ENCODE results near the gene TUFT1. TPM values are rescaled to one million over a fixed set of nuclear protein-coding genes. Genes with fewer than 3 reads are reported as not detected.
"Not testable (repeated sequence)": the region's sequence is repeated elsewhere in the genome, so short reads cannot be mapped to it uniquely, and the experiment has no call there.

Gene TUFT1
- total RNA-seq, 4 donors from 2014 or later, result 15.1 to 20.4 (median 17.5) TPM

GRCh38 chr1:151519667-151520066, 20.4 kb upstream of the TUFT1 start:
- TF ChIP-seq EP300 (IDR thresholded peaks at IDR 0.05) (no peak), POLR2AphosphoS5 (IDR thresholded peaks at IDR 0.05) (no peak), POLR2A (IDR thresholded peaks at IDR 0.05) (no peak), CTCF (IDR thresholded peaks at IDR 0.05) (no peak)
- Histone ChIP-seq H3K27me3 (no peaks in the 10 kb centered on the region), H3K27ac (no peak overlapping the region), H3K4me1 (no peaks in the 10 kb centered on the region), H3K36me3 (peaks cover 0 to 13% of the 10 kb centered on the region in 2 donors), H3K4me3 (no peak overlapping the region), H3K9me3 (no peaks in the 10 kb centered on the region)
- WGBS, 2 donors (ENCODE audit: low coverage in 1 of 2), result 42 to 77% methylated on average over 1 to 2 of the region's 2 CpGs
- no peak for ATAC-seq

GRCh38 chr1:151520359-151520758, 19.8 kb upstream of the TUFT1 start:
- WGBS, 2 donors (ENCODE audit: low coverage in 1 of 2), result 80 to 88% methylated on average over 2 to 4 of the region's 4 CpGs
- TF ChIP-seq EP300 (IDR thresholded peaks at IDR 0.05) (no peak), CTCF (IDR thresholded peaks at IDR 0.05) (no peak)
- Histone ChIP-seq H3K4me3 (no peak overlapping the region), H3K27ac (no peak overlapping the region), H3K36me3 (peaks cover 0 to 16% of the 10 kb centered on the region in 2 donors), H3K9me3 (no peaks in the 10 kb centered on the region), H3K27me3 (no peaks in the 10 kb centered on the region), H3K4me1 (no peaks in the 10 kb centered on the region)
- ATAC-seq, result no peak

DNA sequence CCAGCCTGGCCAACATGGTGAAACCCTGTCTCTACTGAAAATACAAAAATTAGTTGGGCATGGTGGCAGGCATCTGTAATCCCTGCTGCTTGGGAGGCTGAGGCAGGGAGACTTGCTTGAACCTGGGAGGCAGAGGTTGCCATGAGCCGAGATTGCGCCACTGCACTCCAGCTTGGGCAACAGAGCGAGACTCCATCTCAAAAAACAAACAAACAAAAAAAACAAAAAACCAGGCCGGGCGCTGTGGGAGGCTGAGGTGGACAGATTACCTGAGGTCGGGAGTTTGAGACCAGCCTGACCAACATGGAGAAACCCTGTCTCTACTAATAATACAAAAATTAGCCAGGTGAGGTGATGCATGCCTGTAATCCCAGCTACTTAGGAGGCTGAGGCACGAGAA, 17.7 kb upstream of the TUFT1 start:
- 78% methylated on average over 1 of the region's 7 CpGs; no CpG with 5 or more reads in 1 of the 2 donors for WGBS, 2 donors (ENCODE audit: low coverage in 1 of 2)
- H3K27me3 ChIP-seq, H3K9me3 ChIP-seq, H3K4me3 ChIP-seq, H3K27ac ChIP-seq, ATAC-seq, H3K4me1 ChIP-seq: not testable (repeated sequence)
- H3K36me3 ChIP-seq, result peaks cover 0 to 16% of the 10 kb centered on the region in 2 donors

DNA sequence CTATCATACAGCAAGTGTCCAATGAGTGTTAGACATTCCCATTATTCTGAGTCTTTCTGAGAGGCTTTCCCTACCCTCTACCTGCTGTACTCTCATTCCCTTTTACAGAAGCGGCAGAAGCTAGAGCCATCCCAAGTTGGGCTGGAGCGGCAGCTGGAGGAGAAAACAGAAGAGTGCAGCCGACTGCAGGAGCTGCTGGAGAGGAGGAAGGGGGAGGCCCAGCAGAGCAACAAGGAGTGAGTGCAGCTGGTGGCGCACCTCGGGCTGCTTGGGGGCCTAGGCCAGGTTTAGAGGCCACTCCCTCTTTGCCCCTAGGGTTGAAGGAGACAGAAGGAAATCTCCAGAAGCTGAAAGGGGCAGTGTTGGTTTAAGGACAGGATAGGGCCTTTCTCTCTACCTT, 16.8 kb upstream of the TUFT1 start:
- H3K4me1 ChIP-seq, result no peaks in the 10 kb centered on the region
- no peak overlapping the region for H3K27ac ChIP-seq
- no peaks in the 10 kb centered on the region for H3K27me3 ChIP-seq
- peaks cover 0 to 16% of the 10 kb centered on the region in 2 donors for H3K36me3 ChIP-seq
- ATAC-seq, result no peak
- no peaks in the 10 kb centered on the region for H3K9me3 ChIP-seq
- 61 to 80% methylated on average over 1 to 2 of the region's 5 CpGs for WGBS, 2 donors (ENCODE audit: low coverage in 1 of 2)
- TF ChIP-seq POLR2A (IDR thresholded peaks at IDR 0.05) (no peak), EP300 (IDR thresholded peaks at IDR 0.05) (no peak), POLR2AphosphoS5 (IDR thresholded peaks at IDR 0.05) (no peak), CTCF (IDR thresholded peaks at IDR 0.05) (no peak)
- H3K4me3 ChIP-seq, result no peak overlapping the region

GRCh38 chr1:151524736-151525135, 15.4 kb upstream of the TUFT1 start:
- 79 to 81% methylated on average over 3 to 4 of the region's 7 CpGs for WGBS, 2 donors (ENCODE audit: low coverage in 1 of 2)
- no peak overlapping the region for H3K27ac ChIP-seq
- no peak overlapping the region for H3K4me3 ChIP-seq
- H3K4me1 ChIP-seq, result no peaks in the 10 kb centered on the region
- H3K36me3 ChIP-seq, result peaks cover 0 to 7% of the 10 kb centered on the region in 2 donors
- no peaks in the 10 kb centered on the region for H3K27me3 ChIP-seq
- TF ChIP-seq CTCF (IDR thresholded peaks at IDR 0.05), result no peak
- TF ChIP-seq POLR2A (IDR thresholded peaks at IDR 0.05), result no peak
- TF ChIP-seq POLR2AphosphoS5 (IDR thresholded peaks at IDR 0.05), result no peak
- TF ChIP-seq EP300 (IDR thresholded peaks at IDR 0.05), result no peak
- H3K9me3 ChIP-seq, result no peaks in the 10 kb centered on the region
- ATAC-seq, result no peak
